Umbilical cord (tissue), 2 donors: ENCODE results near the gene DDX27. TPM values are rescaled to one million over a fixed set of nuclear protein-coding genes. Genes with fewer than 3 reads are reported as not detected.

Source experiments
- DNase-seq: peaks from one replicate; pipeline ENCODE4 v3.0.0-alpha.2; 2015; ENCODE audit warnings: low spot score
- total RNA-seq: library from RNA; depleted of rRNA; stranded (reverse); fragments of >200 nt; gene quantifications from one replicate; pipeline ENCODE4 v1.2.3, GENCODE V29; 2014; ENCODE audit warnings: low replicate concordance; ENCODE audit not compliant: insufficient read depth

Gene DDX27
- total RNA-seq, 1 donor from 2014 or later, result 20.7 TPM

DNA sequence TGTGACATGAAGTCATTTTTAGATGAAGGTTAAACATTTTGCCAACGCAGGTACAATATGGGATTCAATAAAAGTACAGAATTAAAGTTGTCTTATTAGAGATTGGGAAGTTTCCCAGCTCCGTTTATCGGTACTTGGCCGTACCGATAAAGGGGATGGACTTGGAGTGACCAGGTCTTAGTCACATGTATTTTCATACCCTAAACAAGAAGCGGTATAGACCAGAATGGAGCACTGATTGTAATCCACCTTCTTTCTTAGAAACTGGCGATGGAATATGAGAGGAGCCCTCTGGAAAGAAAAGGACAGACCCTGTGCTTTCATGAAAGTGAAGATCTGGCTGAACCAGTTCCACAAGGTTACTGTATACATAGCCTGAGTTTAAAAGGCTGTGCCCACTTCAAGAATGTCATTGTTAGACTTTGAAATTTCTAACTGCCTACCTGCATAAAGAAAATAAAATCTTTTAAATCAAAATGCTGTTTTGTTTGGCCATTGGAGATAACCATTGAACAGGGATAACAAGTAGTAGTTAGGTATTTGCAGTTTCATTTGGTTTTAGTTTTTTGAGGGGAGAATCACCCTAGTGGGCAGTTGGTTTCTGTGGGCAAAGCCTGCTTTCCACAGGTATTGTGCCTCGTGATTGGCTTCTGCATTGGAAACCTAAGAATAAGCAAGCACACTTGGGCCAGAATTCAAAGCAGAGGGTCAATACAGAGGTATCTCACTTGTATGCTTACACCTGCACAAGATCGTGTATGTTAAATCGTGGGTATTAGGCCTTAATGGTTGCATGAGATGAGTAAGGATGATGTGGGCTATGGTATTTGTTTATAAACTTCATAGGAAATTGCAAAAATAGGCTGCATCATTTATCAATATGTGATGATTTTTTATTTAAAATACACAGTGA is 69.8 kb downstream of the DDX27 start:
- peak; percentile 48 for DNase-seq

GRCh38 chr20:49290608-49291191 is 71.5 kb downstream of the DDX27 start:
- no peak for DNase-seq

- DNase-seq, result no peak
Measured at GRCh38 chr20:49291200-49291599, 72.0 kb downstream of the DDX27 start.

DNA sequence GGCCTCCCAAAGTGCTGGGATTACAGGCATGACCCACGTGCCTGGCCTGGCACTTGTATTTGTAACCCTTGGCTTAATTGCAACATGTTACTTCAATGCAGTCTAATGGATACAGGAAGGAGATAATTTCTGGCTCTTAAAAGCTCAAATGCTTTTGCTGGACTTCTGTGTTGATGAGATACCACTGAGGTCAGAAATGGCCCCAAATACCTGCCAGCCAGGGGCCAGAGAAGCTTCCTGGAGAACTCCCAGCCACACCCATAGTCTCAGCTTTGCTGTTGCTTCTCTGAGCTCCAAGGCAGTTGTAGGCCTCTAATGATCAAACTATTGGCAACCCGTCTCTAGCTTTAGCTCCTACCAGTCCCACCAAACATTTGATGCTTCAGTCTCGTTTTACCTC is 72.8 kb downstream of the DDX27 start:
- DNase-seq, result no peak

- DNase-seq, result no peak
Measured at GRCh38 chr20:49293122-49293521, 73.9 kb downstream of the DDX27 start.

Other genes starting within 250 kb of the DDX27 start
- 65.5 TPM for gene CSE1L, start 173.1 kb upstream of the DDX27 start, total RNA-seq
- gene STAU1, start 31.1 kb upstream of the DDX27 start, total RNA-seq, result 36.1 TPM
- gene ZNFX1, start 58.6 kb downstream of the DDX27 start, total RNA-seq, result 20.0 TPM